ENCODE results near the gene PCCA. TPM values are rescaled to one million over a fixed set of nuclear protein-coding genes. Genes with fewer than 3 reads are reported as not detected.

Gene PCCA
- total RNA-seq, 1 experiment from 2014 or later, result 52.8 TPM

GRCh38 chr13:100436099-100436498 is 347.2 kb downstream of the PCCA start:
- H3K27ac Mint-ChIP-seq, result no peak overlapping the region
- H3K9me3 Mint-ChIP-seq, result peaks cover 10% of the 10 kb centered on the region
- no peak overlapping the region for H3K4me3 Mint-ChIP-seq
- DNase-seq (ENCODE audit: low spot score), result no peak
- ChIA-PET POLR2A (no interaction called here), CTCF (interaction anchor here (0.6 kb wide), 1 partner anchor 78 kb away, joined by 4 read pairs; no protein-coding TSS in a partner anchor)
- no peaks in the 10 kb centered on the region for H3K27me3 Mint-ChIP-seq (ENCODE audit: low read depth)
- H3K36me3 Mint-ChIP-seq, result peaks cover 29% of the 10 kb centered on the region
- ATAC-seq, result no peak
- TF ChIP-seq CREM (CRISPR knock-in tag; IDR thresholded peaks at IDR 0.05) (no peak), ZNF425 (CRISPR knock-in tag; conservative IDR thresholded peaks at IDR 0.05) (no peak), FOXP1 (CRISPR knock-in tag; IDR thresholded peaks at IDR 0.05; ENCODE audit: borderline replicate concordance) (no peak), AFF4 (CRISPR knock-in tag; IDR thresholded peaks at IDR 0.05; ENCODE audit: borderline replicate concordance) (no peak)
- H3K4me1 Mint-ChIP-seq, result peaks cover 38% of the 10 kb centered on the region

DNA sequence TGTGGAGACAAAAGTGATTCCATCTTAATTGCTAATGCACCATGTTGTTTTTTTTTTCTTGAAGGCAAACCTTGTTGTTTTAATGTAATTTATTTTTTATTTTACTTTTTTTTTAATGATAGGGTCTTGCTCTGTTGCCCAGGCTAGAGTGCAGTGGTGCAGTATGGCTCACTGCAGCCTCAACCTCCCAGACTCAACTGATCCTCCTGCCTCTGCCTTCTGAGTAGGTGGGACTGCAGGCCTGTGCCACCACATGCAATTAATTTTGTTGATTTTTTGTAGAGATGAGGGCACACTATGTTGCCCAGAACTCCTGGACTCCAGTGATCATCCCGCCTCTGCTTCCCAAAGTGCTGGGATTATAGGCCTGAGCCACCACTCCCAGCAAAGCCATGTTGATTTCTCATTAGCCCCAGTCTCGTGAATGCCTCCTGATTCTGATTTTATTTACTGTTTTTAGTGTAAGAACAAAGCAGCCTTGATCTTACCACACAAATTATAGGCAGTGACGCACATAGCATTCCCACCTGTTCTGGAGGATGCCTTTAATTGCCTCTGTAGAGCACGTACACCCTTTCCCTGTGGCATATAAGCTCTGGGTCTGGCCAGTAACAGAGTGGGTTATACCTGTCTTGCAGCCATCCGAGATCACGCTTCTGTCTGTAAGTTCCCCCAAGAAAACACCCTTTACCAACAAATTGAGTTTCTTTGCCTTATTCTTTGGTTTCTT is 349.3 kb downstream of the PCCA start:
- H3K4me3 Mint-ChIP-seq, result no peak overlapping the region
- POLR2A ChIA-PET, result no interaction called here
- peaks cover 18% of the 10 kb centered on the region for H3K36me3 Mint-ChIP-seq
- peaks cover 54% of the 10 kb centered on the region for H3K4me1 Mint-ChIP-seq
- CTCF ChIA-PET, result interaction anchor here (0.6 kb wide), 1 partner anchor 22 kb away, joined by 3 read pairs; no protein-coding TSS in a partner anchor
- H3K27ac Mint-ChIP-seq, result peak overlapping the region; percentile 97
- H3K9me3 Mint-ChIP-seq, result no peaks in the 10 kb centered on the region; the same call in 1 of the 2 replicates
- TF ChIP-seq PRDM15 (CRISPR knock-in tag; IDR thresholded peaks at IDR 0.05) (no peak), IRF2 (CRISPR knock-in tag; IDR thresholded peaks at IDR 0.05; ENCODE audit: borderline replicate concordance, low read depth) (no peak), ZNF219 (CRISPR knock-in tag; IDR thresholded peaks at IDR 0.05; ENCODE audit: borderline replicate concordance) (no peak), TEAD4 (CRISPR knock-in tag; IDR thresholded peaks at IDR 0.05) (no peak), ZNF121 (CRISPR knock-in tag; IDR thresholded peaks at IDR 0.05) (peak; percentile 96), SMAD3 (CRISPR knock-in tag; IDR thresholded peaks at IDR 0.05; ENCODE audit: borderline replicate concordance) (no peak)
- TF ChIP-seq, protein P1, sequence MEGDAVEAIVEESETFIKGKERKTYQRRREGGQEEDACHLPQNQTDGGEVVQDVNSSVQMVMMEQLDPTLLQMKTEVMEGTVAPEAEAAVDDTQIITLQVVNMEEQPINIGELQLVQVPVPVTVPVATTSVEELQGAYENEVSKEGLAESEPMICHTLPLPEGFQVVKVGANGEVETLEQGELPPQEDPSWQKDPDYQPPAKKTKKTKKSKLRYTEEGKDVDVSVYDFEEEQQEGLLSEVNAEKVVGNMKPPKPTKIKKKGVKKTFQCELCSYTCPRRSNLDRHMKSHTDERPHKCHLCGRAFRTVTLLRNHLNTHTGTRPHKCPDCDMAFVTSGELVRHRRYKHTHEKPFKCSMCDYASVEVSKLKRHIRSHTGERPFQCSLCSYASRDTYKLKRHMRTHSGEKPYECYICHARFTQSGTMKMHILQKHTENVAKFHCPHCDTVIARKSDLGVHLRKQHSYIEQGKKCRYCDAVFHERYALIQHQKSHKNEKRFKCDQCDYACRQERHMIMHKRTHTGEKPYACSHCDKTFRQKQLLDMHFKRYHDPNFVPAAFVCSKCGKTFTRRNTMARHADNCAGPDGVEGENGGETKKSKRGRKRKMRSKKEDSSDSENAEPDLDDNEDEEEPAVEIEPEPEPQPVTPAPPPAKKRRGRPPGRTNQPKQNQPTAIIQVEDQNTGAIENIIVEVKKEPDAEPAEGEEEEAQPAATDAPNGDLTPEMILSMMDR (IDR thresholded peaks at IDR 0.05), result no peak
- ATAC-seq, result peak; percentile 29; the same call in 1 of the 2 replicates
- no peaks in the 10 kb centered on the region for H3K27me3 Mint-ChIP-seq (ENCODE audit: low read depth)
- DNase-seq (ENCODE audit: low spot score), result no peak
